PFSK-1 (cell line): ENCODE data around the gene ELMO2.

ENCODE experiments used
- FOXP2 ChIP-seq: optimal IDR thresholded peaks from 2 replicates; pipeline ENCODE3; 2011; ENCODE audit warnings: borderline replicate concordance, control low read depth, inconsistent platforms; ENCODE audit not compliant: insufficient read depth; ENCODE audit errors: extremely low read length, extremely low read depth
- POLR2AphosphoS5 ChIP-seq: IDR thresholded peaks from 2 replicates; pipeline ENCODE4 v1.6.1; 2012; ENCODE audit warnings: low read depth, mild to moderate bottlenecking, control low read depth, low read length, moderate library complexity
- SIN3A ChIP-seq: IDR thresholded peaks from 2 replicates; pipeline ENCODE4 v1.6.1; 2012; ENCODE audit warnings: mild to moderate bottlenecking, low read length, moderate library complexity, borderline replicate concordance; ENCODE audit not compliant: insufficient read depth
- TAF1 ChIP-seq: IDR thresholded peaks from 2 replicates; pipeline ENCODE4 v1.6.1; 2012; ENCODE audit warnings: low read length, control low read depth, borderline replicate concordance; ENCODE audit not compliant: insufficient read depth
- TF ChIP-seq, protein P1 (sequence below), 2 experiments: IDR thresholded peaks; 2 replicates each; pipeline versions ENCODE4 v1.6.1 to v1.8.0; 2011 to 2012; ENCODE audit warnings: low read depth in 2 of 2, low read length in 2 of 2, control low read depth in 1 of 2, inconsistent platforms in 1 of 2, mild to moderate bottlenecking in 1 of 2, moderate library complexity in 1 of 2; ENCODE audit not compliant: insufficient read depth in 1 of 2

ELMO2 gene

DNA sequence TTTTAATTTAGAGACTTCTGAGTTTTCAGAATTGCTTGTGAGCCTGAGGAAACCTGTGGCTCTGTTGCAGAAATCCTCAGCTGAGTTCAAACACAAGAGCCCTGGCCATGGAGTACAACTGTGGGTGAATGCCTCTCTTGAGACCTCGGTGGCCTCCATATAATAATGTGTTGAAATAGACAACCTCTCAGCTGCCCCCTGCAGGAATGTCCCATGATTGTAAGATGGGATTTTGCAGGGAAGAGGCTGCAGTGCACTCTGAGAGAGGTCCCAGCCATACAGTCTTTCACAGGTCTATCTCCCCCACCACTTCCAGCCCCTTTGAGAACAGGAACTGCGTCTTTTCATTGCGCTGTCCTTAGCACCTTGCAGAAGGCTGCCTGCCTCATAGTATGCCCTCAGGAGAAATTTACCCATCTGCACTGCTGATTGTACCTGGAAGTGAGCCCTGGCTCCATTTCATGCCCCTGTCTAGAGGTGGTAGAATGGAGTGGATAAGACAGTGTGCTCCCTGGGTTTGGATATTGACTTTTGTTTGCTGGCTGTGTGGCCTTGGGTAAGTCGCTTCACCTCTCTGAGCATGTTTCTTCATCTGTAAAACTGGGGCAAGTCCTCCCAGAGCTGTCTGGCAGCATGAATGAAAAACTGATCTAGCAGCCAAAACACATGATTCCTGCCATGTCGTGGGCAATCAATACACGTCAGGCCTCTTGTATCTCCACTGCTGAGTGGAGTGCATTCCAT, 81.3 kb downstream of the ELMO2 start:
- TF ChIP-seq TAF1 (no peak), POLR2AphosphoS5 (no peak), SIN3A (no peak), FOXP2 (no peak)
- TF ChIP-seq, protein P1, sequence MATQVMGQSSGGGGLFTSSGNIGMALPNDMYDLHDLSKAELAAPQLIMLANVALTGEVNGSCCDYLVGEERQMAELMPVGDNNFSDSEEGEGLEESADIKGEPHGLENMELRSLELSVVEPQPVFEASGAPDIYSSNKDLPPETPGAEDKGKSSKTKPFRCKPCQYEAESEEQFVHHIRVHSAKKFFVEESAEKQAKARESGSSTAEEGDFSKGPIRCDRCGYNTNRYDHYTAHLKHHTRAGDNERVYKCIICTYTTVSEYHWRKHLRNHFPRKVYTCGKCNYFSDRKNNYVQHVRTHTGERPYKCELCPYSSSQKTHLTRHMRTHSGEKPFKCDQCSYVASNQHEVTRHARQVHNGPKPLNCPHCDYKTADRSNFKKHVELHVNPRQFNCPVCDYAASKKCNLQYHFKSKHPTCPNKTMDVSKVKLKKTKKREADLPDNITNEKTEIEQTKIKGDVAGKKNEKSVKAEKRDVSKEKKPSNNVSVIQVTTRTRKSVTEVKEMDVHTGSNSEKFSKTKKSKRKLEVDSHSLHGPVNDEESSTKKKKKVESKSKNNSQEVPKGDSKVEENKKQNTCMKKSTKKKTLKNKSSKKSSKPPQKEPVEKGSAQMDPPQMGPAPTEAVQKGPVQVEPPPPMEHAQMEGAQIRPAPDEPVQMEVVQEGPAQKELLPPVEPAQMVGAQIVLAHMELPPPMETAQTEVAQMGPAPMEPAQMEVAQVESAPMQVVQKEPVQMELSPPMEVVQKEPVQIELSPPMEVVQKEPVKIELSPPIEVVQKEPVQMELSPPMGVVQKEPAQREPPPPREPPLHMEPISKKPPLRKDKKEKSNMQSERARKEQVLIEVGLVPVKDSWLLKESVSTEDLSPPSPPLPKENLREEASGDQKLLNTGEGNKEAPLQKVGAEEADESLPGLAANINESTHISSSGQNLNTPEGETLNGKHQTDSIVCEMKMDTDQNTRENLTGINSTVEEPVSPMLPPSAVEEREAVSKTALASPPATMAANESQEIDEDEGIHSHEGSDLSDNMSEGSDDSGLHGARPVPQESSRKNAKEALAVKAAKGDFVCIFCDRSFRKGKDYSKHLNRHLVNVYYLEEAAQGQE (IDR thresholded peaks at IDR 0.05; ENCODE audit: insufficient read depth in 1 of 2, low read depth in 2 of 2, low read length in 2 of 2): no peak

DNA sequence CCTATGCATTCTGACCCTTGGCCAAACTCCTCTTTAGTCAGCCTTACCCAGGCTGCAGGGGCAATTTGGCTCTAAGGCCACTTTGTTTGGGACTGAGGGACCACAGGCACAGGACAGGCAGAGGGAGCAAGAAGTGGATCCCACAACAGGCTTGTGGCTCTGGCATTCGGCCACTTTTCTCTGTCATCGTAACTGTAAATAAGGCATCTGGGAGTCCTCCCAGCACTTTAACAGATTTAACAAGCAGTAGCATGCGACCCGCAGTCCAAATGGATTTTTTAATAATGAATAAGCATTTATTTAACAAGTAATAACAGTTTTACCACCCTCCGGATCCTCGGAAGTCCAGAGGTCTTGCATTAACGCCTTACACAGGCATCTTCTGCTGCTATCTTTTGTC, 82.0 kb downstream of the ELMO2 start:
- TF ChIP-seq FOXP2 (no peak), TAF1 (no peak)

DNA sequence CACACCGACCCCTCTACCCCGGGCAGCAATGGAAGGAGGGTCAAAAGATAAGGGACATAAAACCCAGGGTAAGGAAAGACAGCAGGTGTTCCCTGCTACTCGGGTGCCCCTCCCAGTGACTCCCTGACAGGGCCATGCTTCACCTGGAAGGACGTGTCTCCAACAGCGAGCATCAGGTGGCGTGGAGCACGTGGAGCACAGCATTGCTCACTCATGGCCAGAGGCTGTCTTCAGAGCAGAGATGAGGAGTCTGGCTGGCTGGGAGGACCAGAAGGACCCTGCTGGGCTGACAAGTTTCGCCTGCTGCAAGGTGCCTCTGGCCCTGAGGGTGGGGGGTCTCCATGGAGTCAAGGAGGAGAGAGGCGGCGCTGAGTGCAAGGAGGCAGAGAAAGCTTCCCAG, 82.9 kb downstream of the ELMO2 start:
- TF ChIP-seq TAF1 (no peak), FOXP2 (no peak), POLR2AphosphoS5 (no peak), SIN3A (no peak)
- TF ChIP-seq, protein P1 (IDR thresholded peaks at IDR 0.05; ENCODE audit: insufficient read depth in 1 of 2, low read depth in 2 of 2, low read length in 2 of 2): no peak

DNA sequence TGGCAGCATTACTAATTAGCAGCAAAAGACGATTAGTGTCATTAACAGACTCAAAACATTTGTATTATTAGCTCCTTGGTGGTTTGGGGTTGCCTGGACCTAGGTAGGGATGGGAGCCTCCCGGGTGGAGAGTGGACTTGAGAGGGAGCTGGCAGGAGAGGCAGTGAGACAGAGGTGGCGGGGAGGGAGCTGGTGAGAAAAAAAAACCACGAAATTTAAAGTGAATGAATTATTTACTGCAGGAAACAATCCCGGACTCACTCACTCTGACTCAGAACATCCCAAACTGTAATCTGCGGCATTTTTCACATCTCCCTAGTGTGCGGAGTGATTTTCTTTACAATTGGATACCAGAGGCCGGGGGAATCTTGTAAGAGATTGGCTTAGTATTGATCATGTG, 83.8 kb downstream of the ELMO2 start:
- TF ChIP-seq SIN3A (no peak), FOXP2 (no peak), POLR2AphosphoS5 (no peak), TAF1 (no peak)
- TF ChIP-seq, protein P1 (IDR thresholded peaks at IDR 0.05; ENCODE audit: insufficient read depth in 1 of 2, low read depth in 2 of 2, low read length in 2 of 2): no peak

DNA sequence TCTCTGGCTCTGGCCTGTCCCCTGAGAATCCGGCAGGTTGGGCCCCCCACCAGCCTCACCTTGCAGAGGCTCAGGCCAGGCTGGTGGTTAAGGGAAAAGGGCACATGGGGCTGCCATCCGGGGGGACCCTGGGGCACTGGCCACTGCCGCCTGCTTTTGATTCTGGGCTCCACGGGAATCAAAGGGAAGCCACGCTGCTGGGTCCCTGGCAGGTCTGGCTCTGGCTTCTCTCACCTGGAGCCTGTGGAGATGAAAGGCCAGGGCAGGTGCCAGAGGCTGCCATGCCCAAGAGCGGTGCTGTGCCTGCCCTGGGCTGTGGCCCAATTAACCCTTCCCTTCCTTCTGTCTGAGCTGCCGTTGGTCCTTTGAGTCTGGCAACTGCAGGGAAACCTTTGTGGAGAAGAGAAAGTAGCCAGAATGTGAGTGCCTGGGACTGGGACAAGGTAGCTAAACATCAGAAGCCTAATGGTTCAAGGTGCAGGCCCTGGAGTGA, 88.7 kb downstream of the ELMO2 start:
- TF ChIP-seq SIN3A: no peak
- no peak for TF ChIP-seq POLR2AphosphoS5
- no peak for TF ChIP-seq FOXP2

DNA sequence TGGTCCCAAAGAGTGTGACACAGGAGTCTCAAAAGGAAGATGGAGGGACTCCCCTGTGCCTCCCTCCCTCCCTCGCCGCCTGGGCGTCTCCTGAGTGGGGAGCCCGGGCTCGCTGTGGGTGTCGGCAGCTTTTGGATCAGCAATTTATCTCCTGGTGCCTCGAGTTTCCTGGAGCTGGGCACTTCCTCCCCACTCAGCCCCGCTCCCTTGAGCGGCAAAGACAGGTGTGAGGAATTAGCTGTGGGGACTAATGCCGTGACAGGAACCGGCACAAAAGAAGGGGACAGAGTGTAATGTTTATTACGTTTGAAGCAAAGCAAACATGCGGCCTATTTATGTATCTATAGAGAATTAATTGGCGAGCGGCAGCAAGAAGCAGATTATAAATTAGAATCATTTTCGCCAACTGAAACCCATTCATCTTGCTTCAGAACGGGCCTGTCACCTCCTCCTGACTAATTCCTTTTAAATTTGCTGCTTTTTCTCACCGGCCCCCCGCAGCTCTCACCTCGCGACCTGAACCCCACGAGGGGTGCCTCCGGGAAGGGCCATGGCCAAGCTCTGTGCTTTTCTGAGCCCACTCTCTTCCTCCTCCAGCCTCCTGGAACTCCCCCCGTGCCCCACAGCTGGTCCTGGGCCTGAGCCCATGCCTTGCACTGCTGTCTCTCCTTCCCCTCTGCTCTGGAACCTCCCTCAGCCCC, 89.3 kb downstream of the ELMO2 start:
- TF ChIP-seq SIN3A (no peak), POLR2AphosphoS5 (no peak), FOXP2 (no peak), TAF1 (no peak)
- TF ChIP-seq, protein P1 (IDR thresholded peaks at IDR 0.05; ENCODE audit: insufficient read depth in 1 of 2, low read depth in 2 of 2, low read length in 2 of 2): no peak
